GM18861 (cell line): ENCODE measurements around the gene ORAI3.

Source experiments
- ATAC-seq: cut with Tn5 transposase; IDR thresholded peaks from one replicate; pipeline ENCODE4 v1.9.1; 2021; ENCODE audit not compliant: unreplicated experiment

The ORAI3 gene

DNA sequence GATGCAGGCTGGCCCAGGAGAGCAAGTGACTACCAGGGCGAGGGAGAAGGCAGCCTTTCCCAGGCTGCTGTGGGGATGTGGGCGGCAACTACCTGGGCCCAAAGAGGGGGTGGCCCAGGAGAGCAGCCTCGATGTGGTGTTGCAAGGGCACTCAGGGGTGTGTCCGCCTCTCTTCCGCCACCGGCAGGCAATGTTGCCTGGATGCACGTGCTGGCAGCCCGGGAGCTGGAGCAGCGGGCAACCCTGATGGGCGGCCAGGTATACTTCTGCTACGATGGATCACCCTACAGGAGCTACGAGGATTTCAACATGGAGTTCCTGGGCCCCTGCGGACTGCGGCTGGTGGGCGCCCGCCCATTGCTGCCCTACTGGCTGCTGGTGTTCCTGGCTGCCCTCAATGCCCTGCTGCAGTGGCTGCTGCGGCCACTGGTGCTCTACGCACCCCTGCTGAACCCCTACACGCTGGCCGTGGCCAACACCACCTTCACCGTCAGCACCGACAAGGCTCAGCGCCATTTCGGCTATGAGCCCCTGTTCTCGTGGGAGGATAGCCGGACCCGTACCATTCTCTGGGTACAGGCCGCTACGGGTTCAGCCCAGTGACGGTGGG, 38.8 kb downstream of the ORAI3 start:
- ATAC-seq = no peak

DNA sequence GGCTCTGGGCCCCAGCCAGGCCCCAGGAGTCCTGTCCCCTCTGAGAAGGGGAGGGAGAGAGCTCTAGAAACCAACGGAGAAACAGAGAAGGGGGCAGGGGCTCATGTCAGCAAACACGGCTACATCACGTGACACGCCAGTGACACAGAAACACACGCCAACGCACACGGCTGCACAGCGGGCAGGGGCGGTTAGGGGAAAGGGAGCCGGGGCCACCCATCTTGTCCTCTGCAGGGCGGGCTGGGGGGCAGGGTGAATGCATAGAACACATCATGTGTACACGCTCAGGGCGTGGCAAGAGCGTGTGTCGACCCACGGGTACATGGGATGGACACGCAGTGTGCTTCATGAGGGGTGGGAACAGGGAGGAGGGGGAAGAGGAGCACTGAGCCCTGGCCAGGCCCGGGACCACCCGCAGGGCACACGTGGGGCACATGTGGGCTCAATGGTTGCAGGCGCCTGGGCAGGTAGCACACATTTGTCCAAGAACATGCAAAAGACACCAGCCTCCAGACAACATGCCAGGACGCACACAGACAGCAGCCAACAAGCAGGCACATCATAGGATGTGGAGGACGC, 40.7 kb downstream of the ORAI3 start:
- no peak for ATAC-seq

DNA sequence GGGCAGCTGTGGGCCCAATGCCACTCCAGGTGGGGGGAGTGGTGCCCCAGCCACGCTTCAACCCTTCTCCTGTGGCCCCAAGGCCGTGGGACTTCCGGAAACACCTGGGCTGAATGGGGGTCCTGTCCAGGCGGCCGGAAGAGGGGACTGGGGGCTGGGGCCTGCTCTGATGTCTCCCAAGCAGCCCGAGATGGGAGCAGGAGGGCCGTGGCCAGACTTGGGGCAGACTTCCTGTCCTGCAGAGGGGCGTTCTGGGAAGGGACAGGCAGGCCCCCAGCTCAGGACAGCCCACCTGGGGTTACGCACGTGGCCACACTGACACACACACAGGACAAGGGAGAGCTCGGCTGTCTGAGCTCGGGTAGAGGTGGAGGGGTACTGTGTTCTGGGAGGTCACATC, 41.2 kb downstream of the ORAI3 start:
- ATAC-seq = no peak

DNA sequence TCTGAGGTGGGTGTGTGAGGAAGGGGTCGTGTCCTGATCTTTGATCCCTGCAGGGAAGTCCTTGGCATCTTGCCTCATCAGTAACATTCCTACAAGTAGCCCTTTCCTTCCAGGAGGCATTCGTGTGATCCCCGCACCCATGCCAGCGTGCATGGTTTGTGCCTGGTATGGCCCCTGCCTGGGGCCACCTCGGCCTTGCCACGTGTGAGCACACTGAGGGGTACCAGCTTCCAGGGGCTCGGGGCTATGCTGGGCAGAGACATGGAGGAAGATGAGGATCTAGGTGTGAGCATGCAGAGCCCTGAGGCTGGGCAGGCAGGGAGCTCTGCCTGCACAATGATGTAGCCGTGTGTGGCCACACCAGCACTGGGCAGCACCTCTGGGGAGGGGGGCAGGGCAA, 42.2 kb downstream of the ORAI3 start:
- ATAC-seq = no peak

DNA sequence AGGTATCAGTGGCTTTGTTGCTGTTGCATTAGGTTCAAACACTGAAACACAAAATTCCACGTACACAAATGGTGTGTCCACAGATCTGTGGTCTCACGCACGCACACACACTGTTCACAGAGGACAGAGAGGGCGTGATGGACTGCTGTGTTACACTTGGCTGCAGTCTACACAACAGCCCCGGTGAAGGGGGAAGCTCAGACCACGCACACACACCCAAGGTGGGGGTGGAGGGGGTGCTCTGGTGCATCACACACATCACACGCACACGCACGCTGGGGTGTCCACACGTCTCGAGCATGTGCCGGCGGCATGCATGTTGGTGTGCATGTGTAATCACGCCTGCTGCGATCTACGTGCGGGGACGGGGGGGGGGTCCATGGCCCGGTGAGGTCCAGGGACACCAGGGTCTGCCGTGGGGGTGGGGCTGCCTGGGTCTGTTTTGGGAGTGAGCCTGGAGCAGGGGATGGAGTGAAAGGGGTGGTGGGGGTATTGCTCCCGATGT, 43.5 kb downstream of the ORAI3 start:
- no peak for ATAC-seq

DNA sequence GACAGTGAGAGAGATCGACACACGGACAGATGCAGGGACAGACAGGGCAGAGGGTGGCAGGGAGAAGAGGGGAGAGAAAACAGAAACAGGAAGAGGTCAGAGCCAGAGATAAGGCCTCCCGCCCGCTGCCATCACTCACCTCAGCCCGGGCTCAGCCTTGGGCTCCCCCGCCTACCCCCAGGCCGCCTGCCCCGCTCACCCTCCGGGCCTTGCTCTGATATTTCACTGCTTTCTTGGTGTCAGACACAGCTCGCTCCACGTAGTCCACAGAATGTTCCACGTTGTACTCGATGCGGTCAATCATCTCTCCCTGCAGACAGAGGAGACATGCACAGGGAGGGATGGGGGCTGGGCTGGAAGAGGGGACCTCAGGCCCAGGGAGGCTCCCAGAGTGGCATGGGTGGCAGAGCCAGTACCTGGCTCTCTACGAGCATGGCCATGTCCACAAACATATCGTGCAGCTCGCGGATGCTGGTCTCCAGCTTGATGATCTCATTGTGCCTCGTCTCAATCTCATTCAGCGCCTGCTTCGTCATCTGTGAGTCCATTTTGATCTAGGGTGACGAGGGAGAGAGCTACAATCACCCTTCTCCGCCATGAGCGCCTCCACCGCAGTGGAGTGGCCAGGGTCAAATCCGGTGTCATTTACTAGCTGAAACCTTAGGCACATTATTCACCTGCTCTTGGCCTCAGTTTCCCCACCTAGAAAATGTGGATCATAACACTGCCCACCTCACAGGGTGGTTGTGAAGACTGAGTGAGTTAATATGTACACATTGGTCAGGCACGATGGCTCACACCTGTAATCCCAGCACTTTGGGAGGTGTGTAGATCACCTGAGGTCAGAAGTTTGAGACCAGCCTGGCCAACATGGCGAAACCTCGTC, 44.3 kb downstream of the ORAI3 start:
- no peak for ATAC-seq

DNA sequence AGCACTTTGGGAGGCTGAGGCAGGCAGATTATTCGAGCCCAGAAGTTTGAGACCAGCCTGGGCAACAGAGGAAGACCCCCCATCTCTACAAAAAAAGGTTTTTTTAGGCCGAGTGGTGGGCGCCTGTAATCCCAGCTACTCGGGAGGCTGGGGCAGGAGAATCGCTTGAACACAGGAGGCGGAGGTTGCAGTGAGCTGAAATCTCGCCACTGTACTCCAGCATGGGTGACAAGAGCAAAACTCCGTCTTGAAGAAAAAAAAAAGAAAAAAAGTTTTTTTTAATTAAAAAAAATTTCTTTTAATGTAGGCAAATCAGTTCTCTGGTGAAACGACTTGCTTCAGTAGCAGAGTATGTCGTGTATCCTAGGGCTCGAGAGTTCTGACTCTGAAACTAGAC, 47.1 kb downstream of the ORAI3 start:
- ATAC-seq = no peak

DNA sequence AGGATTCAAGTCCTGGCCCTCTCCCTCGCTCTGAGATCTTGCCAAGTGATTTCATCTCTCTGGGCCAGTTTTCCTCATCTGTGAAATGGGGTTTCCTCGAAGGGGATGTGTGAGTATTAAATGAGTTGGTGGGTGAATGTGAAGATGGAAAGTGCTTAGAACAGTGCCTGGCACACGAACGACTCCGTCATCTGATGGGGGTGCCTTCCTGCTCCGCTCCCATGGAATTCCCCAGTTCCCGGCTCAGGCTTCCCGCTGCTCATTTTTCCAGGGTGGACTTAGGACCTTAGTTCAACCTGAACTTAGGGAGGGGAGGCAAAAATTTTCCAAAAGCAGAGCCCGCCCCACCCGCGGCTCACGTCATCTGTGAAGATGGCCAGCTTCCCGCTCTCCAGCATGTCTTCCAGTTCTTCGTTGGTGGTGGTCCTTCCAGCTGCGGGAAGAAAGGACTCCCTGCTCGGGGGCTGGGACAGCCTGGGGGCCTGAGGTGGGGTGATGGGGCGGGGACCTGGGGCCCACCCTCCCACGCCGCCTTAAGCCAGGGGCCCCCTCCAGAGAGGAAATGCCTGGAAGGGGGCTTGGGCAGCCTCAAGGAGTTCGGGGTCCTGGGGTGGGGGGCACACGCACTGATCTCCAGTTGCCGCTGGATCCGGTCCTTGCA, 47.6 kb downstream of the ORAI3 start:
- no peak for ATAC-seq

DNA sequence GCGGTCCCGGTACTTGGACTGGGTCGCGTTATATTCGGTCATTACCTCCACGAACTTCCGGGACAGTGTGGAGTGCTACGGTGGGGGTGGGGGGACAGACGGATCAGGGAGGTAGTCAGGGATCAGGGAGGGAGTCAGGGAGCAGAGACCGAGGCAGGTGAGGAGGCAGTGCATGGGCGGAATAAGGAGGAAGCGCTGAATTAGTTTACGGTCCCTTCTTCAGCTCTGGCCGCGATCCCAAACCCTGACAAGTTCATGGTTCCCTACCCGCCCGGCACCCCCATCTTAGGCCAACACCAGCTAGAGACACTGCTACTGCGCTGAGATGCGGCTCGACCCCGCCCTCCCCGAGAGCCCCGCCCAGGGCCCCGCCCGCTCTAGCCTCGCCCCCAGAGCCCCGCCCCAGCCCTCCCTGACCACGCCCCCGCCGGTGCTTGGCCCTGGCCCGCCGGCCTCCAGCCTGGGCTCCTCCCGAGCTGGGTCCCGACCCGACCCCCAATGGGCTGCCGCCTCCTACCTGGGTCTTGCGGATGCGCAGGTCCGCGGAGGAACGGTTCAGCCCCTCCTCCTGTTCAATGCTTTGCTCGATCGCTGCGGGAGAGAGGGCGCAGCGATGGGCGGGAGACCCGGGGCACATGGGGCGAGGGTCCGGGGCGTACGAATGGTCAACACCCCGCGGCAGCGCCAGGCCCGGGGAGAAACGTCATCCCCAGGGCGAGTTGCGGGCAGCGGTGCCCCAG, 48.3 kb downstream of the ORAI3 start:
- no peak for ATAC-seq

DNA sequence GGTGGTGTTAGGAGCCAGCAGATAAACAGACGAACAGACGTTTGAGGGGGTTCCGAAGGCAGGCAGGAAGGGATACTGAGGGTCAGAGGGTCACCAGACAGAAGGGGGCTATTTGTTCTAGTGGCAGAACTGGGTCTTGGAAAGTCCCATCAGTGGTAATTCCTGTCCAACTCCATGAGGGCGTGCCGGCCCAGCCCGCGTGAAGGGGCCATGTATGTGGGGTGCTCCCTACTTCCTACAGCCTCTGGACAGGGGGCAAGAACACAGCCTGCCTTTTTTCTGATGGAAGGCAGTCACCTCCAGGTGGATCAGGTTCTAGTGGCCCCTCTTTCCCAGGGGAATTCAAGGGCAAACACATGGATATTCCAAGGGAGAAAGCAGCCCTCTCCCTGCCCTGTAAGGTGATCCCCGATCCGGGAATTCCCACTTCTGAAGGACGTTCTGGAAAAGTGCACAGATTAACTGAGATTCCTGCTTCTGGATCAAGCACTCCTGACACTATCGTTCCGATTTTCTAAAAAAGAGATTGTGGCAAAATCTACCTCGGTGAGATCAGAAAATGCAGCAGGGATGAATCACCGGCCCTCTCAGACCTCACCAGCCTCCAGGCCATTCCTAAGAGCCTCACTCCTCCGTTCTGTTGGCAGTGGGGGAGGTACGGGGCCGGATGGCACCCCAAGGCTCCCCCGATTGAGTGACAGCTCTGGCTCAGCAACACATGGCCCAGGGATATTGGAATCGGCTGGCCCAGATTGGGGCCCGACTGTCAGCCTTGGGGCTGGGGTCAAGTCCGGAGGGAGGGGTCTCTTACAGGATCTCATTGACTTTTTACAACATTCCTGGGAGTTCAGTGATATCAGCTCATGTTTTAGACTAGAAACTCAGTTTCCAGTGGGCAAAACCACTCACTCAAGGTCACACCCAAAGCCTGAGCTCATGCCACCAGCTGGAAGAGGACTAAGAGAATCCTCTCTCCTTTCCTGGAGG, 49.1 kb downstream of the ORAI3 start:
- no peak for ATAC-seq

DNA sequence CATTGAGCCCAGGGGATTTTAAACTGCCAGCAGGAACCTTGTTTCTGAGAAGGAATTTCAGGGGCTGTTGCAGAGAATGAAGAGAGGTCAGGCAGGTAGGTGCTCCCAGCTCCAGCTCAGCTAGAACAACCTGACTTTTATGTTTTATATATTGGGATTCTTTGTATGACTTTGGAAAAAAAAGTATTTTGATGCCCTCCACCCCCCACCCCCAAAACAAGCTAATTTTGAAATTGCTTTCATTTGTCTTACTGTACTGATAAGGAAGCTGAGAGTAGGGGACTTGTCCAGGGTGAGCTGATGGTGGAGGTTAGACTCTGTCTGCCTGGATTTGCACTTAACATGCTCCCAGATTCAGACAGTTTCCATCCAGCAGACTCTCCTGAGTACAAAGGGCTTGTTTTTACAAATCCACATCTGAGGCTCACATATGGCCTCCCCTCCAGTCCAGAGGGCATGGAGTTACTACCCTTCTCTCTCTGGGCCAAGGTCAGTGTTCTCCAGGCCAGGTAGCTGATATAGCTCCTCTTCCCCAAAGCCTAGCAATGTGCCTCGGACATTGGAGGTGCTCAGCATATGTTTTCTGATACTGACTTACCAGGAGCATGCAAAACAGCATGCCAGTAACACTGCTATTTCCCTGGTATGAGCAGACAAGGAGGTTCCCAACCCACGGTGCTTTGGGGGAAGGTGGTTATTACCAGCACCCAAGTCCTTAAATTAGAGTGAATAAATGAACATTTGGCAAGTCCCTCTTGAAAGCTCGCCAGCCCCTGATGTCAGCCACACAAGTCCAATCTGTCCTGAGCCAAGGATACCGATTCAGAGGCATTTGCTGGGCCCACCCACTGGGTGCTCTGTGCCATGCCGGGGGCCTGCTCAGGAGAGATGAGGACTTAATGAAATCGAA, 50.2 kb downstream of the ORAI3 start:
- ATAC-seq = no peak

DNA sequence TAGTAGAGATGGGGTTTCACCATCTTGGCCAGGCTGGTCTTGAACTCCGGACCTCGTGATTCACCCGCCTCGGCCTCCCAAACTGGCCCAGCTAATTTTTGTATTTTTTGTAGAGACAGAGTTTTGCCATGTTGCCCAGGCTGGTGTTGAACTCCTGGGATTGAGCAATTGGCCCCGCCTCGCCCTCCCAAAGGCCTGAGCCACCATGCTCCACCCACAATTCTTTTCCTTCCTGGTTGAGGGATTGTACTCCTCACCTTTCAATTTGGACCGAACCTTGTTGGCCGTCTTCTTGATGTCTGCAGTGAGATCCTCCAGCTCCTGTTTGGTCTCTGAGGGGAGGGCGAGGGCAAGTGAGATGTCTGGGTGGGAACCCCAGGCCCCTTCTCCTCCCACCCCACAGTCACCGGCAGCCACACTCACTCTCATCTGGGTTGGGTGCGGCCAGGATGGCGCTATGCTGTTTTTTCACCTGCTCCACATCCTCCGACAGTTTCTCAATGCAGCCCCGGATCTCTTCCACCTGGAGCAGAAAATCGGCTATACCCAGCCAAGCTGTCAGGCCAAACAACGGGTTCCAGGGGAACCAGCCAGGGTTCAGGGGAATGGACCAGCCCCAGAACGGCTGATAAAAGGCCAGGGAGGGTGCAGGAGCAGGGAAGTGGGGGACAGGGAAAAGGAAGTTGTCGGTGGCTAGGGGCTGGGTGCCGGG, 52.0 kb downstream of the ORAI3 start:
- no peak for ATAC-seq

DNA sequence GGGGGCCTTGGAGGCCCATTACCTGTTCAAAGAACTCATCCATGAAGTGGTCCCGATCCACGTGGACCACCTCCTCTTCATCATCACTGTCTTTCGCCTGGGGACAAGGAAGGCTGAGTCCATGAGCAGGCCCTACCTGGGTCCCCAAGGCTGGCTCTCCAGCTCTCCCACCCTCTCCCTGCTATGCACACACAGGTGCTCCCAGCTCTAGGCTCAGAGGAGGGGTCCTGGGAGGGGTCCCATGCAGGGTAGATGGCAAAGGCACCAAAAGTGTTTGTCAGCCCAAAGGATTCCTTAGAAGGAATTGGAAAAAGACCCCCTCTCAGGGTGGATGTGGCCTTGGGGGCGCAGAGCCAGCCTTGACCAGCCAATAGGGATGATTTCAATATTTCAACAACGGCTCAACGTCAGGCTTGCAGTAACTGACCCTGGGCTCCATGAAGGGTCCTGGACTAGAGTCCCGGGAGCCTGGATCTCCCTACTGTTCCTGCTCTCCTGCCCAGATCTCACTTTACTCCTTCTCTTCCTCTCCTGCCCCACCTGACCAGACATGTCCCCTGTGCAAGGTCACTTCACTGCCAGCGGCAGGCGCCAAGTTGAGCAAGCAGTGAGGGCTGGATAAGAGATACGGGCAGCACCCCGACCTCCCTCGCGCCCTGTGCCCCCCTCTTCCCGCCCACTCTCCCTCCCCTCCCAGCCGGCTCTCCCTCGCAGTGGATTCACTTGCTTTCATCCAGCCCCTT, 52.8 kb downstream of the ORAI3 start:
- no peak for ATAC-seq

DNA sequence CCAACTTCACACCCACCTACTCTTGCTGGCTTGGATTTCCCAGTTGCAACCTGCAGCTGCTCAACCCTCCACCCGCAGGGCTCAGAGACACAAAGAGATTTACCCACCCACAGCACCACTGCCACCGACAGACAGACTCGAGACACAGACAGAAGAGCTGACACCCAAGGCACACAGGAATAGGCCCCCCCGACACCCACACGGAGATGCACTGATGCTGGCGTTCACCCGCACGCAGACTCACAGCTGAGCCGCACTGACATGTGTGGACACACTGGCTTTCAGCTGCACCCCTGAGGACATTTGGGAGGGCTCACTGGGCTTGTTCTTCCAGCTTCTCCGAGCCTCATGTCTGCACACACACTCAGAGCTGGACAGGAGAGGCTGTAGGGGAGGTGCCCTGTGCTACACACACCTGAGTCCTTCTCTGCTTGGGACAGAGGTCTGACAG, 53.4 kb downstream of the ORAI3 start:
- no peak for ATAC-seq

DNA sequence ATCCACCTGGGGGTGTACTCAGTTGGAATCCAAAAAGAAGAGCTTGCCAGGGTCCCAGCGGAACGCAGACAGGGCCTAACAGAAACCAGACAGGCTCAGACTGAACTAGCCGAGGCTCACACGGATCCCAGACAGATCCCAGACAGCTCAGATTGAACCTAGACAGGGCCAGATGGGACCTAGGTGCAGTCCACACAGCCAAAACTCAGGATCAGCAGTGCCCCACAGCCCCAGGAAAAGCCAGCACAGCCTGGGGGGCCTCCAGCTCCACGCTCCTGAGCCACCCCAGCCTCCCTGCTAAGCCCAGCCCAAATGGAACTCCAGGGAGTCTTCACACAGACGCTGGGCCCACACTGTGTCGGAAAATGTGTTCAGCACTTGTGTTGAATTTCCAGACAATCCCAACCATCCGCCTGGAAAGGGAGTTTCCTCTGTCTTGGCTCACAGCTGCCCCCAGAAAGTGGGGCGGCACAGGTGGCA, 54.0 kb downstream of the ORAI3 start:
- no peak for ATAC-seq

DNA sequence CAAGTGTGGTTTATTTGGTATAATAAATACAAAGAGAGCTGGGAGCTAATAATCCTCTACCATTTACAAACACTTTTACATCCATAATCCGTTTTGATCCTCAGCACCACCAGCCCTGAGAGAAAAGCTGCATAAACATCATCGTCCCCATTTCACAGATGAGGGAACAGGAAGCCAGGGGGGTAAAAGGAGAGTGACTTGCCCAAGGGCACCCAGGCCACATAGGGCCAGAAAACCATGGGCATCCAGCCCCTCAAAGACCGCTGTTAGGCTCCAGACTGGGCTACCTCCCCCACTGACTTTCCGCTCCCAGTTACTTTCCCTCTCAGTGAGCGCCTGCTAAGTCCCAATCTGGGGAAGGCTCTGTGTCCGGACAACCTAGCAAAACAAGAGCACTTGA, 54.9 kb downstream of the ORAI3 start:
- ATAC-seq = no peak
